ENCODE measurements around the gene USP11. TPM values are rescaled to one million over a fixed set of nuclear protein-coding genes. Genes with fewer than 3 reads are reported as not detected.

USP11 gene
- total RNA-seq, 1 experiment from 2014 or later: 153 TPM

- H2BK20ac ChIP-seq (ENCODE audit: low read depth, low read length, poor library complexity, severe bottlenecking): no peak overlapping the region
- H3K4ac ChIP-seq (ENCODE audit: low read depth, low read length): no peak overlapping the region
- H3K4me3 Mint-ChIP-seq: no peak overlapping the region
- H3K18ac ChIP-seq (ENCODE audit: insufficient read length, low read depth, low read length): no peak overlapping the region
- no peaks in the 10 kb centered on the region for H3K79me1 ChIP-seq (ENCODE audit: insufficient read depth, low read depth, low read length, poor library complexity, severe bottlenecking)
- peak overlapping the region in 1 of 3 experiments; percentile 14; a peak in 1 of 7 replicates for H3K27ac Mint-ChIP-seq
- H3K23ac ChIP-seq (ENCODE audit: insufficient read length, low read depth, low read length): no peak overlapping the region
- H3K9ac ChIP-seq (ENCODE audit: extremely low read depth, insufficient read length, low read length): no peak overlapping the region
- H4K8ac ChIP-seq (replicated peaks; ENCODE audit: insufficient read length, low read depth, low read length): no peak overlapping the region
- H3K56ac ChIP-seq (ENCODE audit: insufficient read length, low read depth, low read length): no peak overlapping the region
- H4K20me1 ChIP-seq (ENCODE audit: control insufficient read depth, insufficient read depth, insufficient read length): peaks cover 2% of the 10 kb centered on the region
- no peaks in the 10 kb centered on the region; a peak in 1 of 5 replicates for H3K9me3 Mint-ChIP-seq
- H3K9me3 ChIP-seq (ENCODE audit: control insufficient read depth, low read depth, low read length): no peaks in the 10 kb centered on the region
- no peaks in the 10 kb centered on the region for H3K27me3 ChIP-seq (ENCODE audit: insufficient read depth, low read length)
- WGBS (ENCODE audit: extremely low coverage, insufficient read length, low lambda C conversion rate): no CpG with 5 or more reads among the region's 5 CpGs
- no peak overlapping the region for H3K14ac ChIP-seq (ENCODE audit: insufficient read depth, low read length)
- no peak overlapping the region for H3T11ph ChIP-seq (ENCODE audit: low read length)
- H3K23me2 ChIP-seq (ENCODE audit: insufficient read length, low read depth, low read length, poor library complexity, severe bottlenecking): peaks cover 5% of the 10 kb centered on the region
- no peak overlapping the region for H3K4me2 ChIP-seq (ENCODE audit: insufficient read depth, insufficient read length, low read length)
- TF ChIP-seq CTCF (conservative IDR thresholded peaks at IDR 0.05): no peak
- peaks cover 1 to 16% of the 10 kb centered on the region in 2 experiments for H3K4me1 Mint-ChIP-seq
- no peak overlapping the region for H4K5ac ChIP-seq (ENCODE audit: insufficient read length, low read depth, low read length)
- 0 out of 2 replicates have a peak, but pooled peaks cover 2% of the 10 kb centered on the region for H3K4me1 ChIP-seq (ENCODE audit: insufficient read depth, low read length)
- no peak overlapping the region for H2BK120ac ChIP-seq (ENCODE audit: low read depth, low read length, poor library complexity, severe bottlenecking)
- H4K91ac ChIP-seq (ENCODE audit: insufficient read length, low read depth, low read length): no peak overlapping the region
- DNase-seq: no peak
- peaks cover 32 to 49% (median 41%) of the 10 kb centered on the region in 3 experiments for H3K36me3 Mint-ChIP-seq (ENCODE audit: insufficient read depth in 1 of 3, low read depth in 3 of 3)
- peaks cover 2% of the 10 kb centered on the region; the same call in 1 of the 2 replicates for H3K27me3 Mint-ChIP-seq (ENCODE audit: low read depth)
- H2BK15ac ChIP-seq (ENCODE audit: low read depth, low read length): no peak overlapping the region
- no peak overlapping the region for H2BK12ac ChIP-seq (ENCODE audit: insufficient read length, low read depth, low read length)
- no peak overlapping the region for H2BK5ac ChIP-seq (ENCODE audit: insufficient read length, low read length)
- H3K27ac ChIP-seq (ENCODE audit: insufficient read length, low read depth, low read length): no peak overlapping the region
- no peak overlapping the region for H2AK5ac ChIP-seq (ENCODE audit: insufficient read length, low read length)
- peaks cover 7% of the 10 kb centered on the region; the same call in 1 of the 2 replicates for H3K79me2 ChIP-seq (ENCODE audit: insufficient read depth, low read length)
- no peak overlapping the region for H2AFZ ChIP-seq (ENCODE audit: low read length)
These were observed 2.5 kb upstream of the USP11 start for GRCh38 chrX:47230136-47230868.
